ENCODE measurements around the gene SCAP.

SCAP gene

DNA sequence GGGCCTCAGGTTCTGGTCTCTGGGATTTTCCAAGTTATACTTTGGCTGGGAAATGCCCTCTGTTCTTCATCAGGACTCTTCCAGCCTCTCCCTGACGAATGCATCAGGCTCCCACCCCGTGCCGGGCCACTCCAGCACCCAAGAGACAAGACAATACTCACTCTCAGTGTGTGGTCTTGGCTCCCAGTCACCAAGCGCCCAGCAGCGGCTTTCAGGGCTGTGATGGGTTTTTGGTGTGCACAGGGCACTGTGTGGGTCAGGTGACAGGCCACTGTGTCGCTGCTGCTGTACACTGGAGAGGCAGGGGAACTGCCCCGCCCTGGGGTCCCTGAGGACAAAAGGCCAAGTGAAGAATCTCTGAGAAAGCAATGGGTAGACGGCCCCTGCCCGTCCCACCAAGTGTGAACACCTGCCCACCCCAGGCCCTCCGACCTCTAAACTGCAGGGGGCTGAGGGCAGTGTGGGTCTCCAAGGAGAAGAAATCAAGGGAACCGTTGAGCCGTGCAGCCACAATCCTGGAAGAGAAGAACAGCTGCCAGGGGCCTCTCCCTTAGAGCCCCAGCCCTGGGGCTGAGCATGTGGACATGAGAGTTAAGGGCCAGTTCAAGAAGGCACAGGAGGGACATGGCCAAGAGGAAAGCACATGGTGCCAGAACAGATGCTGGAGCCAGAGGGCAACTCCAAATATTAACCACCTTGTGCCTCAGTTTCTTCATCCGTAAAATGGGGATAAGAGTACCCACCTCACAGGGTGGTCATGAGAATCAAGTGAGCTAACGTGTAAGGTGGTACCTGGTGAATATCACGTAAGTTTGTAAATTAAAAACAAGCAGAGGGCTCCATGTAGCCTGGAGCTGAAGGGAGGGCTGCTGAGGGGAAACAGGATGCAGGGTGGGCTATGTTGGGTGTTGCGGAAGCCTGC, 60.8 kb downstream of the SCAP start:
- DNase-seq (ENCODE audit: low read depth): no peak

DNA sequence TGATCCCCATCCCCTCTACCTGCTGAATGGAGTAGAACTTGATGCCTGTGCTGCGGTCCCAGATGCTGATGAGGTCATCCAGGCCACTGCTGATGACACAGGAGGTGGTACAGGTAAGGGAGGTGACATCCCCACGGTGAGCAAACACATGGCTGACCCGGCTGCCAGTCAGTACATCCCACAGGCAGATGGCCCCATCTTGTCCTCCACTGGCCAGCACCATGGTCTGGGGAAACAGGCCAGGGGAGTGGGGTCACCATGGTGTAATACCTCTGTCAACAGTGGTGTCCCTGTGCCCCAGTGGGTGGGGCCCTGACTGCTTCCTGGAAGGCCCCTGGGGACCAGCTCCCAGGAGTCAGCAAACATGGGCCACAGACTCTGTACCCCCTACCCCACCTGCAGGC, 61.6 kb downstream of the SCAP start:
- TF ChIP-seq CTCF (IDR thresholded peaks at IDR 0.05; ENCODE audit: control insufficient read depth, insufficient read depth, low read depth, low read length, missing control alignments): no peak
- H3K4me3 ChIP-seq (ENCODE audit: control insufficient read depth, low read depth, low read length): no peak overlapping the region
- DNase-seq (ENCODE audit: low read depth): no peak

More for the DNA sequence above, 60.8 kb downstream of the SCAP start:
- no peak overlapping the region for H3K4me3 ChIP-seq (ENCODE audit: control insufficient read depth, low read depth, low read length)
- TF ChIP-seq CTCF (IDR thresholded peaks at IDR 0.05; ENCODE audit: control insufficient read depth, insufficient read depth, low read depth, low read length, missing control alignments): no peak

DNA sequence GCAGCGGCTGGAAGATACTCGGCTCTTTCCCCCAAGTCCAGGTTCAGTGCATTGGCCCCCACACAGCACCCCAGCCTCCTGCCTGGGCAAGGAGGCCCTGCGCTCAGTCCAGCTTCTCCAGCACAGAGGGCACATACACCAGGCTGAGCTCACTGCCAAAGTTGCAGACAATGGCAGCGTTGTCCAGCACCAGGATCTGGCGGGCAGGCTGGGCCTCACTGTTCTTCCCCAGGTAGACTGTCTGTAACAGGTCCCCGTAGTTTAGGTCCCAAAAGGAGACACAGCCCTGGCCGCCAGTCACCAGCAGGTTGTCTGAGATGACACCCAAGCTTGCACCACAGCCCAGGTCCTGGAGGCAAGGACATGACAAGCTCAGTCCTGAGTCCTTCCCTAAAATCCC, 62.0 kb downstream of the SCAP start:
- no peak for DNase-seq (ENCODE audit: low read depth)
- no peak overlapping the region for H3K4me3 ChIP-seq (ENCODE audit: control insufficient read depth, low read depth, low read length)
- TF ChIP-seq CTCF (IDR thresholded peaks at IDR 0.05; ENCODE audit: control insufficient read depth, insufficient read depth, low read depth, low read length, missing control alignments): no peak

DNA sequence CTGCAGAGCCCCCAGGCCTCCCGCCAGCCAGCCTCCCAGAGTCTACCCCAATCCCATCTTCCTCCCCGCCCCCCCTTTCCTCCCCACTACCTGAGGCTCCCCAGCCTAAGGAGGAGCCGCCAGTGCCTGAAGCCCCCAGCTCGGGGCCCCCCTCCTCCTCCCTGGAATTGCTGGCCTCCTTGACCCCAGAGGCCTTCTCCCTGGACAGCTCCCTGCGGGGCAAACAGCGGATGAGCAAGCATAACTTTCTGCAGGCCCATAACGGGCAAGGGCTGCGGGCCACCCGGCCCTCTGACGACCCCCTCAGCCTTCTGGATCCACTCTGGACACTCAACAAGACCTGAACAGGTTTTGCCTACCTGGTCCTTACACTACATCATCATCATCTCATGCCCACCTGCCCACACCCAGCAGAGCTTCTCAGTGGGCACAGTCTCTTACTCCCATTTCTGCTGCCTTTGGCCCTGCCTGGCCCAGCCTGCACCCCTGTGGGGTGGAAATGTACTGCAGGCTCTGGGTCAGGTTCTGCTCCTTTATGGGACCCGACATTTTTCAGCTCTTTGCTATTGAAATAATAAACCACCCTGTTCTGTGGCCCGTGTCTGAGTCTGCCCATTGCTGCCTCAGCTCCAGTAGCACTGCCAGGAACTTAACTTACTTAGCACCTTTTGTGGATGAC, 62.8 kb downstream of the SCAP start:
- no peak overlapping the region for H3K4me3 ChIP-seq (ENCODE audit: control insufficient read depth, low read depth, low read length)
- DNase-seq (ENCODE audit: low read depth): no peak
- no peak for TF ChIP-seq CTCF (IDR thresholded peaks at IDR 0.05; ENCODE audit: control insufficient read depth, insufficient read depth, low read depth, low read length, missing control alignments)

DNA sequence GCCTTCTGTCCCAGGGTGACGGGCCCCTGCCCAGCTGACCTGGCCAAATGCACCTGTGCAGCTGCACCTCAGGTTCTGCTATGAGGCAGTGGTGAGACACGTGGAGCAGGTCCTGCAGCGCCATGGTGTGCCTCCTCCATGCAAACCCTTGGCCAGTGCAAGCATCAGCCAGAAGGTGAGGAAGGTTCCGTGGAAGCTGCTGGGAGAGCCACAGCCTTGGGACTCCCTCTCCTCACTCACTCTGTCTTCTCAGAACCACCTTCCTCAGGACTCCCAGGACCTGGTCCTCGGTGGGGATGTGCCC, 63.3 kb downstream of the SCAP start:
- TF ChIP-seq CTCF (IDR thresholded peaks at IDR 0.05; ENCODE audit: control insufficient read depth, insufficient read depth, low read depth, low read length, missing control alignments): no peak
- DNase-seq (ENCODE audit: low read depth): no peak

GRCh38 chr3:47411696-47412452, 63.9 kb downstream of the SCAP start:
- DNase-seq (ENCODE audit: low read depth): no peak
- TF ChIP-seq CTCF (IDR thresholded peaks at IDR 0.05; ENCODE audit: control insufficient read depth, insufficient read depth, low read depth, low read length, missing control alignments): no peak
- no peak overlapping the region for H3K4me3 ChIP-seq (ENCODE audit: control insufficient read depth, low read depth, low read length)

More for the DNA sequence above, 63.3 kb downstream of the SCAP start:
- H3K4me3 ChIP-seq (ENCODE audit: control insufficient read depth, low read depth, low read length): no peak overlapping the region
